Measurements from ENCODE around the gene PTPRD. TPM values are rescaled to one million over a fixed set of nuclear protein-coding genes. Genes with fewer than 3 reads are reported as not detected.

The PTPRD gene
- total and polyA plus RNA-seq, 2 donors (not counting 1 experiment from before 2014, with no cell fraction given) = not detected

DNA sequence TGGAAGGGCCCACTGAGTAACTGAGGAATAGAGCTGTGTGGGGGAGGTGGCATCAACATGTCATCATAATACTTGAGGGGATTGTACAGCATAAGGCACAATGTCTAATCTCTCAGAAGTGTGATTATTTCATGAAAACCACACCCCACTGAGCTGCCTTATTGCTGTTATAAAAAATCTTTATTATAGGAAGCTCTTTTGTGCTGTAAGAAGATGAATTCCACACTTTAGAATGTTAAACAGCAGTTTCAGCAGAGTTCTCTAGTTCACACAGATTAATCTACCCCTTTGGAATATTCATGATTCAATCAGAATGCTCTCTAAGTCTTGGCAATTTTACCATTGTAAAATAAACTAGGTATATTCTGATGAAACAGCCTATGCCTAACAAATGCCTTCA is 1389.6 kb downstream of the PTPRD start:
- DNase-seq (no peak), ATAC-seq (ENCODE audit: low read depth) (no peak)
- no peak overlapping the region for H2AFZ ChIP-seq (ENCODE audit: insufficient read depth, low read depth, low read length, poor library complexity, severe bottlenecking)
- H3K9me3 ChIP-seq (ENCODE audit: control extremely low read depth in 1 of 3, control insufficient read depth in 2 of 3, insufficient read depth in 1 of 3, low read length in 2 of 3) = no peaks in the 10 kb centered on the region
- Mint-ChIP-seq H3K4me3 (no peak overlapping the region), H3K4me1 (no peaks in the 10 kb centered on the region), H3K9me3 (ENCODE audit: insufficient read depth) (no peaks in the 10 kb centered on the region), H3K27ac (no peak overlapping the region), H3K27me3 (no peaks in the 10 kb centered on the region)
- no peaks in the 10 kb centered on the region for H3K4me1 ChIP-seq (ENCODE audit: control insufficient read depth in 2 of 2, insufficient read depth in 2 of 2, low read length in 2 of 2)
- H3K4me3 ChIP-seq (ENCODE audit: control extremely low read depth in 1 of 5, extremely low read depth in 1 of 5, insufficient read depth in 1 of 5, low read depth in 2 of 5, low read length in 4 of 5) = no peak overlapping the region
- H3K79me2 ChIP-seq (ENCODE audit: control insufficient read depth, insufficient read depth, low read length) = no peaks in the 10 kb centered on the region
- TF ChIP-seq EZH2 (IDR thresholded peaks at IDR 0.05; ENCODE audit: borderline replicate concordance, insufficient read depth, low read depth, low read length, poor library complexity, severe bottlenecking) = no peak
- TF ChIP-seq, protein P1, sequence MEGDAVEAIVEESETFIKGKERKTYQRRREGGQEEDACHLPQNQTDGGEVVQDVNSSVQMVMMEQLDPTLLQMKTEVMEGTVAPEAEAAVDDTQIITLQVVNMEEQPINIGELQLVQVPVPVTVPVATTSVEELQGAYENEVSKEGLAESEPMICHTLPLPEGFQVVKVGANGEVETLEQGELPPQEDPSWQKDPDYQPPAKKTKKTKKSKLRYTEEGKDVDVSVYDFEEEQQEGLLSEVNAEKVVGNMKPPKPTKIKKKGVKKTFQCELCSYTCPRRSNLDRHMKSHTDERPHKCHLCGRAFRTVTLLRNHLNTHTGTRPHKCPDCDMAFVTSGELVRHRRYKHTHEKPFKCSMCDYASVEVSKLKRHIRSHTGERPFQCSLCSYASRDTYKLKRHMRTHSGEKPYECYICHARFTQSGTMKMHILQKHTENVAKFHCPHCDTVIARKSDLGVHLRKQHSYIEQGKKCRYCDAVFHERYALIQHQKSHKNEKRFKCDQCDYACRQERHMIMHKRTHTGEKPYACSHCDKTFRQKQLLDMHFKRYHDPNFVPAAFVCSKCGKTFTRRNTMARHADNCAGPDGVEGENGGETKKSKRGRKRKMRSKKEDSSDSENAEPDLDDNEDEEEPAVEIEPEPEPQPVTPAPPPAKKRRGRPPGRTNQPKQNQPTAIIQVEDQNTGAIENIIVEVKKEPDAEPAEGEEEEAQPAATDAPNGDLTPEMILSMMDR (IDR thresholded peaks at IDR 0.05) = no peak
- H4K20me1 ChIP-seq (ENCODE audit: control insufficient read depth, insufficient read depth, low read length, poor library complexity, severe bottlenecking) = no peaks in the 10 kb centered on the region
- ChIA-PET POLR2A (no interaction called here), CTCF (no interaction called here)
- no peak overlapping the region for H3K4me2 ChIP-seq (replicated peaks; ENCODE audit: low read depth, low read length, poor library complexity, severe bottlenecking)
- no peaks in the 10 kb centered on the region for H3K27me3 ChIP-seq (replicated peaks in 1 of 4; ENCODE audit: control extremely low read depth in 1 of 4, control insufficient read depth in 3 of 4, insufficient read depth in 4 of 4, low read length in 3 of 4)
- no peaks in the 10 kb centered on the region for H3K36me3 ChIP-seq (replicated peaks in 1 of 2; ENCODE audit: control extremely low read depth in 1 of 2, control insufficient read depth in 1 of 2, extremely low read depth in 1 of 2, insufficient read depth in 2 of 2, low read length in 1 of 2)
- no peak overlapping the region for H3K27ac ChIP-seq (ENCODE audit: low read length in 2 of 2)
- intact Hi-C loops (cut with micrococcal nuclease) = no loop called here
- no peak overlapping the region for H3K9ac ChIP-seq (ENCODE audit: low read length)

GRCh38 chr9:9222730-9223129 is 1390.1 kb downstream of the PTPRD start:
- no peak overlapping the region for H2AFZ ChIP-seq (ENCODE audit: insufficient read depth, low read depth, low read length, poor library complexity, severe bottlenecking)
- Mint-ChIP-seq H3K27me3 (no peaks in the 10 kb centered on the region), H3K4me1 (no peaks in the 10 kb centered on the region), H3K9me3 (ENCODE audit: insufficient read depth) (no peaks in the 10 kb centered on the region), H3K27ac (no peak overlapping the region), H3K4me3 (no peak overlapping the region)
- H3K79me2 ChIP-seq (ENCODE audit: control insufficient read depth, insufficient read depth, low read length) = no peaks in the 10 kb centered on the region
- no peak overlapping the region for H3K4me2 ChIP-seq (replicated peaks; ENCODE audit: low read depth, low read length, poor library complexity, severe bottlenecking)
- WGBS (ENCODE audit: insufficient coverage) = no CpG with 5 or more reads among the region's 1 CpG
- ChIA-PET CTCF (no interaction called here), POLR2A (no interaction called here)
- no peak overlapping the region for H3K4me3 ChIP-seq (ENCODE audit: control extremely low read depth in 1 of 5, extremely low read depth in 1 of 5, insufficient read depth in 1 of 5, low read depth in 2 of 5, low read length in 4 of 5)
- no peaks in the 10 kb centered on the region for H3K36me3 ChIP-seq (replicated peaks in 1 of 2; ENCODE audit: control extremely low read depth in 1 of 2, control insufficient read depth in 1 of 2, extremely low read depth in 1 of 2, insufficient read depth in 2 of 2, low read length in 1 of 2)
- DNase-seq (no peak), ATAC-seq (ENCODE audit: low read depth) (no peak)
- H3K9me3 ChIP-seq (ENCODE audit: control extremely low read depth in 1 of 3, control insufficient read depth in 2 of 3, insufficient read depth in 1 of 3, low read length in 2 of 3) = no peaks in the 10 kb centered on the region
- H3K27me3 ChIP-seq (replicated peaks in 1 of 4; ENCODE audit: control extremely low read depth in 1 of 4, control insufficient read depth in 3 of 4, insufficient read depth in 4 of 4, low read length in 3 of 4) = no peaks in the 10 kb centered on the region
- H3K27ac ChIP-seq (ENCODE audit: low read length in 2 of 2) = no peak overlapping the region
- intact Hi-C loops (cut with micrococcal nuclease) = no loop called here
- no peaks in the 10 kb centered on the region for H4K20me1 ChIP-seq (ENCODE audit: control insufficient read depth, insufficient read depth, low read length, poor library complexity, severe bottlenecking)
- H3K4me1 ChIP-seq (ENCODE audit: control insufficient read depth in 2 of 2, insufficient read depth in 2 of 2, low read length in 2 of 2) = no peaks in the 10 kb centered on the region
- TF ChIP-seq, protein P1 (IDR thresholded peaks at IDR 0.05) = no peak
- no peak for TF ChIP-seq EZH2 (IDR thresholded peaks at IDR 0.05; ENCODE audit: borderline replicate concordance, insufficient read depth, low read depth, low read length, poor library complexity, severe bottlenecking)
- no peak overlapping the region for H3K9ac ChIP-seq (ENCODE audit: low read length)

All from B cell (primary cell).